OCI-LY1 (cell line): ENCODE data around the gene LDLRAD3.

Experiments used
- H2AFZ ChIP-seq: fragments of 200-600 bp; sonication (generic), shearing (Covaris generic); 2 replicates; pipeline ENCODE4 v1.6.0; 2014; ENCODE audit warnings: antibody characterized with exemption, mild to moderate bottlenecking, low read length
- H3F3A ChIP-seq: fragments of 200-600 bp; sonication (generic), shearing (Covaris generic); 2 replicates; pipeline ENCODE4 v1.6.0; 2014; ENCODE audit warnings: mild to moderate bottlenecking, antibody characterized with exemption, low read length, moderate library complexity; ENCODE audit not compliant: insufficient read depth
- H3K27ac ChIP-seq: fragments of 200-600 bp; sonication (generic); 2 replicates; pipeline ENCODE4 v1.5.1; 2014; ENCODE audit warnings: low read length, mixed run types, mild to moderate bottlenecking, low read depth; ENCODE audit not compliant: poor library complexity, severe bottlenecking
- H3K27me3 ChIP-seq: fragments of 200-600 bp; sonication (generic); 2 replicates; pipeline ENCODE4 v1.6.0; 2014; ENCODE audit warnings: antibody characterized with exemption, mild to moderate bottlenecking, low read length, moderate library complexity; ENCODE audit not compliant: insufficient read depth
- H3K36me3 ChIP-seq: fragments of 200-600 bp; sonication (generic); 2 replicates; pipeline ENCODE4 v1.6.1; 2014; ENCODE audit warnings: mild to moderate bottlenecking, antibody characterized with exemption, low read length, moderate library complexity, mixed read lengths; ENCODE audit not compliant: insufficient read depth
- H3K4me1 ChIP-seq: fragments of 200-600 bp; sonication (generic); 2 replicates; pipeline ENCODE4 v1.5.1; 2014; ENCODE audit warnings: mild to moderate bottlenecking, low read length, moderate library complexity; ENCODE audit not compliant: insufficient read depth, severe bottlenecking
- H3K4me2 ChIP-seq: fragments of 200-600 bp; sonication (generic), shearing (Covaris generic); 2 replicates; pipeline ENCODE4 v1.6.1; 2014; ENCODE audit warnings: low read length
- H3K4me3 ChIP-seq: fragments of 200-600 bp; sonication (generic); 2 replicates; pipeline ENCODE4 v1.5.1; 2014; ENCODE audit warnings: low read length, low read depth, mild to moderate bottlenecking, mixed read lengths; ENCODE audit not compliant: poor library complexity, severe bottlenecking
- H3K79me2 ChIP-seq: fragments of 200-600 bp; shearing (Covaris generic); 2 replicates; pipeline ENCODE4 v1.6.1; 2016; ENCODE audit warnings: mixed run types, low read length, mixed read lengths; ENCODE audit not compliant: insufficient read depth
- H3K9ac ChIP-seq: fragments of 200-600 bp; sonication (generic), shearing (Covaris generic); 2 replicates; pipeline ENCODE4 v1.6.1; 2014; ENCODE audit warnings: mild to moderate bottlenecking, low read length, mixed read lengths
- H3K9me2 ChIP-seq: fragments of 200-600 bp; sonication (generic), shearing (Covaris generic); 2 replicates; pipeline ENCODE4 v1.6.1; 2014; ENCODE audit warnings: low read depth, mild to moderate bottlenecking, low read length, mixed read lengths
- H3K9me3 ChIP-seq: fragments of 200-600 bp; shearing (Covaris generic); 2 replicates; pipeline ENCODE4 v1.6.1; 2014; ENCODE audit warnings: low read length, mixed read lengths
- H4K20me1 ChIP-seq: fragments of 200-600 bp; sonication (generic), shearing (Covaris generic); 2 replicates; pipeline ENCODE4 v1.6.0; 2016; ENCODE audit warnings: mild to moderate bottlenecking, low read length; ENCODE audit not compliant: insufficient read depth
- EZH2 ChIP-seq: fragments of 200-600 bp; sonication (generic), shearing (Covaris generic); IDR thresholded peaks from 2 replicates; pipeline ENCODE4 v1.8.0; 2017; ENCODE audit warnings: borderline replicate concordance, mixed run types, mild to moderate bottlenecking, antibody characterized with exemption, low read length, moderate library complexity, mixed read lengths
- TF ChIP-seq, protein P1 (sequence below): fragments of 200-600 bp; sonication (generic), shearing (Covaris generic); IDR thresholded peaks from 2 replicates; pipeline ENCODE4 v1.5.1; 2017; ENCODE audit warnings: mild to moderate bottlenecking, antibody characterized with exemption, low read length, moderate library complexity, mixed read lengths

Gene LDLRAD3

DNA sequence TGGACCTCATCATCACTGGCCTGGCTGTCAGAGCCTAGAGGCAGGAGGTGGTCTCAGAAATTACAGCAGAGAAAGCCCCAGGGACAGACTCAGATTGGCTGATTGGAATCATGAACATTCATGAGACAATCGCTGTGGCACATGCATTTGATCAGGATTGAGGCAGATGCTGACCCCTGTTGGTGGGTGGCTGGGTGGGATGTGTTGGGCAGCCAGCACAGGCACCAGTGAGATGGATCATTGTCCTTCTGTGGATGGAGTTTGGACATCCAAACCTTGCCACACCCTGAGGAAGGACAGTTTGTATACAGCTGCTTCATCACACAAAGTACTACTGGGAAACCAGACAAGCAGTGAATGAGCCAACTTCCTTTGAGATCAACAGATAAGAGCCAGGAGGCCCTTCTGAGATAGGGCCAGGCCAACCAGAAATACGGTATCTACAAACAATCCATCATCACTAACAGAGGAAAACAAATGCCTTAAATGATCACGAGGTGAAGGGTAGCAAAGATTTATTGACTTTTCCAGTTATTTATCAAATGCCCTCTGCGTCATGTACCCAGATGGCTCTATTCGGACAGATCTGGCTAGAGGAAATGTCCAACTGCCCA lies 328.0 kb downstream of the LDLRAD3 start:
- no peaks in the 10 kb centered on the region for H3F3A ChIP-seq
- no peaks in the 10 kb centered on the region for H3K9me2 ChIP-seq
- no peak overlapping the region for H3K4me3 ChIP-seq
- TF ChIP-seq EZH2, result no peak
- TF ChIP-seq, protein P1, sequence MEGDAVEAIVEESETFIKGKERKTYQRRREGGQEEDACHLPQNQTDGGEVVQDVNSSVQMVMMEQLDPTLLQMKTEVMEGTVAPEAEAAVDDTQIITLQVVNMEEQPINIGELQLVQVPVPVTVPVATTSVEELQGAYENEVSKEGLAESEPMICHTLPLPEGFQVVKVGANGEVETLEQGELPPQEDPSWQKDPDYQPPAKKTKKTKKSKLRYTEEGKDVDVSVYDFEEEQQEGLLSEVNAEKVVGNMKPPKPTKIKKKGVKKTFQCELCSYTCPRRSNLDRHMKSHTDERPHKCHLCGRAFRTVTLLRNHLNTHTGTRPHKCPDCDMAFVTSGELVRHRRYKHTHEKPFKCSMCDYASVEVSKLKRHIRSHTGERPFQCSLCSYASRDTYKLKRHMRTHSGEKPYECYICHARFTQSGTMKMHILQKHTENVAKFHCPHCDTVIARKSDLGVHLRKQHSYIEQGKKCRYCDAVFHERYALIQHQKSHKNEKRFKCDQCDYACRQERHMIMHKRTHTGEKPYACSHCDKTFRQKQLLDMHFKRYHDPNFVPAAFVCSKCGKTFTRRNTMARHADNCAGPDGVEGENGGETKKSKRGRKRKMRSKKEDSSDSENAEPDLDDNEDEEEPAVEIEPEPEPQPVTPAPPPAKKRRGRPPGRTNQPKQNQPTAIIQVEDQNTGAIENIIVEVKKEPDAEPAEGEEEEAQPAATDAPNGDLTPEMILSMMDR, result no peak
- H3K79me2 ChIP-seq, result no peaks in the 10 kb centered on the region
- no peaks in the 10 kb centered on the region for H3K4me1 ChIP-seq
- no peaks in the 10 kb centered on the region for H3K27me3 ChIP-seq
- peaks cover 10% of the 10 kb centered on the region; the same call in 1 of the 2 replicates for H3K36me3 ChIP-seq
- no peaks in the 10 kb centered on the region for H4K20me1 ChIP-seq
- H3K9ac ChIP-seq, result no peak overlapping the region
- H2AFZ ChIP-seq, result no peak overlapping the region
- H3K9me3 ChIP-seq, result no peaks in the 10 kb centered on the region
- no peak overlapping the region for H3K4me2 ChIP-seq
- no peak overlapping the region for H3K27ac ChIP-seq

GRCh38 chr11:36273110-36273509 lies 329.2 kb downstream of the LDLRAD3 start:
- H3K36me3 ChIP-seq, result peaks cover 10% of the 10 kb centered on the region; the same call in 1 of the 2 replicates
- H4K20me1 ChIP-seq, result no peaks in the 10 kb centered on the region
- H3K27ac ChIP-seq, result no peak overlapping the region
- H3K9ac ChIP-seq, result no peak overlapping the region
- no peaks in the 10 kb centered on the region for H3K9me2 ChIP-seq
- H2AFZ ChIP-seq, result no peak overlapping the region
- no peaks in the 10 kb centered on the region for H3K27me3 ChIP-seq
- H3K4me1 ChIP-seq, result no peaks in the 10 kb centered on the region
- no peaks in the 10 kb centered on the region for H3K9me3 ChIP-seq
- TF ChIP-seq EZH2, result no peak
- TF ChIP-seq, protein P1, result no peak
- H3K4me3 ChIP-seq, result no peak overlapping the region
- H3K79me2 ChIP-seq, result no peaks in the 10 kb centered on the region
- H3K4me2 ChIP-seq, result no peak overlapping the region
- no peaks in the 10 kb centered on the region for H3F3A ChIP-seq

- H3K9ac ChIP-seq, result no peak overlapping the region
- no peak overlapping the region for H3K4me3 ChIP-seq
- H3K9me2 ChIP-seq, result no peaks in the 10 kb centered on the region
- H3K4me1 ChIP-seq, result no peaks in the 10 kb centered on the region
- no peaks in the 10 kb centered on the region for H3K79me2 ChIP-seq
- H3K36me3 ChIP-seq, result peaks cover 14% of the 10 kb centered on the region; the same call in 1 of the 2 replicates
- TF ChIP-seq, protein P1, result no peak
- TF ChIP-seq EZH2, result no peak
- no peaks in the 10 kb centered on the region for H3K27me3 ChIP-seq
- H3K27ac ChIP-seq, result no peak overlapping the region
- H3K4me2 ChIP-seq, result no peak overlapping the region
- no peaks in the 10 kb centered on the region for H4K20me1 ChIP-seq
- no peak overlapping the region for H2AFZ ChIP-seq
- H3F3A ChIP-seq, result no peaks in the 10 kb centered on the region
- H3K9me3 ChIP-seq, result no peaks in the 10 kb centered on the region
Observed at GRCh38 chr11:36274414-36274813, 330.6 kb downstream of the LDLRAD3 start.
